GM18526 (cell line): ENCODE measurements around the gene CLRN1.

Source experiments
- POLR2A ChIP-seq: IDR thresholded peaks from 3 replicates; pipeline ENCODE4 v1.6.1; 2011; ENCODE audit not compliant: insufficient read length; ENCODE audit errors: extremely low read depth

The CLRN1 gene

DNA sequence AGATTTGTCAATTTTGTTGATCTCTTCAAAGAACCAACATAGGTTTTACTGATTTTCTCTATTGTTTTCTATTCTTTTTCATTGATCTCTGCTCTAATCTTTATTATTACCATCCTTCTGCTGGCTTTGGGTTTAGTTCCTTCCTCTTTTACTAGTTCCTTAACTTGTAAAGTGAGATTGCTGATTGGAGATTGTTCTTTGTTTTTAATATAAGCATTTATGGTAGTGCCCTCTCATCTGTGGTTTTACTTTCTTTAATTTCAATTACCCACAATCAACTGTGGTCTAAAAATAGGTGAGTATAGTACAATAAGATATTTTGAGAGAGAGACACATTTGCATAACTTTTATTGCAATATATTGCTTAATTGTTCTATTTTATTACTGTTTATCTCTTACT lies 13.2 kb upstream of the CLRN1 start:
- no peak for TF ChIP-seq POLR2A

DNA sequence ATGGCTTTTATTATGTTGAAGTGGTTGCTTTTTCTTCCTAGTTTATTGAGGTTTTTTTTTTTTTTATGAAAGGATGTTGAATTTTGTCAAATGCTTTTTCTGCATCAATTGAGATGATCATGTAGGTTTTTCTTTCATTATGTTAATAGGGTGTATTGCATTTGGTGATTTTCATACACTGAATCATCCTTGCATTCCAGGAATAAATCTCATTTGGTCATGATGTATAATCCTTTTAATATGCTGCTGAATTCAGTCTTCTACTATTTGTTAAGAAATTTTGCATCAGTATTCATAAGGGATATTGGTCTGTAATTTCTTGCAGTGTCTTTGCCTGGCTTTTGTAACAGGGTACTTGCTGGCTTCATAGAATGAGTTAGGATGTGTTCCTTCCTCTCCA lies 11.5 kb upstream of the CLRN1 start:
- no peak for TF ChIP-seq POLR2A

DNA sequence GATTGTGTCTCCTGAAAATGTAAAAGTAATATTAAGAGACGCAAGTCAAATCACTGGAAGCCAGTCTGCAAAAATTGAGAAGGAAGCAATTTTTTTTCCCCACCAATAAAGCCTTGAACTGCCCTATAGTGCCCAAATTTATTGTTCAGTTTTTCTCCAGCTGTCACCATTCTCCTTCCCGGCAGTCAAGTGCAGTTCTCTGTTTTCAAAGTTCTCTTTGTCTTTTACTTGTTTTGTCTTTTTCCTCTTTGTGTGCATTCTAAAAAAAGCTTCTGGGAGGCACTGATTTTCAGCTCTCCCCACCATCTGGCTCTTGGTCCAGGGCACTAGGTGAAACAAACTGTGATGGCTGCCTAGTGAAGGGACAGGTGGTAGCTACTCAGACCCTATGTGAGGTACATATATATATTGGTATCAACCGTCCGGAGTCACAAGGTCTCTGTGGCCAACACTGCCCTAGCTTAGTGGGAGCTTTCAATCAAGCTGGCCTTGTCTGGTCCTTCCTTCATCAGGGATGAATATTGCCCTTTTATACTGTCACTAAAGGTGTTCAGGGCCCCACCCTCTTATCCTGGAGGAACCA lies 6.1 kb upstream of the CLRN1 start:
- no peak for TF ChIP-seq POLR2A

DNA sequence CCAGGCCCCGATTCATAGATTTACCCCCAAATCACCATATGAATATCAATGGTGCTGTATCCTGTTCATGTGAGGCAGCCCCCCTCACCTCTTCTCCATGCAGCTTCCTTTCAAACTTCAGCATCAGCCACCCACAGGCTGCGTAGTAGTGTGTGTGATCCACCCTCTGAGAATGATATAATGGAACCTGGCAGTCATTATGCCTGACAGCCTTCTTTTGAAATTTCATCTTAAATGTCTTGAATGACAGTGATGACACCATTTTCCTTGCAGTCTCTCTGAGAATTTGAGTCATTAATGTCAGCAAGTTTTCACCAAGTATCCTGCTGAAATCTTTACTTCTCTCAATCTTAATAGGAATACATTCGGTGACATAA lies 3.5 kb upstream of the CLRN1 start:
- TF ChIP-seq POLR2A, result no peak

DNA sequence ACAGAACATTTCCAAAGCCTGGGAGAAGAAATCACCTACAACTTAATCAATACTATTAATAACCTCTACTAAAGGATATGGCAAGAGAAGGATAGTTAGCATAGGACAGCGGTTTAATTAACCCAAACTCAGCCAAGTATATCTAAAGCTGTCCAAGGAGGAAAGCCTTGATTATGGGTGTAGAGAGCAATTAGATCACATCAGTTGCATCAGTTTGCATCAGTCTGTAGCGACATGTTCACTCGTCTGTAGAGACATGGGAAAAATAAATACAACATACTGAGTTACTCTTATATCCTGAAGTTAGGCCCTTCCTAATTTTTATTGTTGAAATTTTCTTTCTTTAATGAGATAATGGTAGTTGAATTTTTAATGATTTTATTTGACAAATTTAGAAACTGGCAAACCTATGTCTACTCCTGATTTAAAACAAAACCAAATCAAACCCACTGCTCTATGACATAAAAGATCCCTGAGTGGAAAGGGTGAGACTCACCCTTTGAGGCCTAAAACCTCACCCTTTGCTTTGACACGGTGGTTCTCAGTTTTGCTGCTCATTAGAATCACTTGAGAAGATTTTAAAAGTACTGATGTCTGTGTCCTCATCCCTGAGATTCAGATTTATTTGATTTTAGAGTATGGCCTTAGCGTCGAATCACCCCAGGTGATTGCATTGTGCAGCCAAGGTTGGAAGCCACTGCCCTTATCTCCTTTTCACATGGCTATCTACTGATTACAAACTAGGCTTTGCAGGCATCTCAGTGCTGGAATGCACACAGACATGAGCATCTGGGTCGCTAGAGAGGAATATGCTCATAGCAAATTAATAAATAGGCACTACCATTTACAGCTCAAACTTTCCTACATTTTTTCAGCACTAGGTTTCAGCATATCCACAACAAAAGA lies 2.8 kb upstream of the CLRN1 start:
- TF ChIP-seq POLR2A, result no peak

DNA sequence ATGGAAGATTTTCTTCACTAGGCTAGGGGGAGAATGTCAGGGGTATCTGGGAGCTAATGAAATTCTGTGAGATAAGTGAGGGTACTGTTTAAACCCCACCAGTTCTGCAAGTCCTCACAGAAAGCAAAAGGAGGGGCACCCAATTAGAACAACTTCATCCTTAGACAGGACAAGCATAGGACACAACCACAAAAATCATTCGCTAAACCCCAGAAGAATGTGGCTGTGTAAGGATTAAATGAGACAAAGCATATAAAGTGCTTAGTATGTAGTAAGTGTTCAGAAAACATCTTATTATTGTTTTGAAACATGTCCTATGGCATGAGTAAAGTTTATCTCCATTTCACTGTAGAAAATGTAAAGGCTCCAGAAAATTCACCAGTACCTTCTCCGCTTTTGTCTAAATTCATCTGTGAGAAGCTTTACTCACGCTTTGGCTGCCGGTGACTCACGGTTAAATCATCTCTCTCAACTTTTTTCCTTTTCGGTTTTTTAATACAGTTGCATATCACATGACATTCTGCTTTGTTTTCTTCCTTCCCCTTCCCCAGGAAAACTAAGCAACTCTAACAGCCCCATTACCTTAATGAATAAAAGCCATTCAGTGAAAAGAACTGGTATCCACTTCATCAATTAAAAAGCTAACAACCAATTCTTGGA lies 1.7 kb downstream of the CLRN1 start:
- TF ChIP-seq POLR2A, result no peak

DNA sequence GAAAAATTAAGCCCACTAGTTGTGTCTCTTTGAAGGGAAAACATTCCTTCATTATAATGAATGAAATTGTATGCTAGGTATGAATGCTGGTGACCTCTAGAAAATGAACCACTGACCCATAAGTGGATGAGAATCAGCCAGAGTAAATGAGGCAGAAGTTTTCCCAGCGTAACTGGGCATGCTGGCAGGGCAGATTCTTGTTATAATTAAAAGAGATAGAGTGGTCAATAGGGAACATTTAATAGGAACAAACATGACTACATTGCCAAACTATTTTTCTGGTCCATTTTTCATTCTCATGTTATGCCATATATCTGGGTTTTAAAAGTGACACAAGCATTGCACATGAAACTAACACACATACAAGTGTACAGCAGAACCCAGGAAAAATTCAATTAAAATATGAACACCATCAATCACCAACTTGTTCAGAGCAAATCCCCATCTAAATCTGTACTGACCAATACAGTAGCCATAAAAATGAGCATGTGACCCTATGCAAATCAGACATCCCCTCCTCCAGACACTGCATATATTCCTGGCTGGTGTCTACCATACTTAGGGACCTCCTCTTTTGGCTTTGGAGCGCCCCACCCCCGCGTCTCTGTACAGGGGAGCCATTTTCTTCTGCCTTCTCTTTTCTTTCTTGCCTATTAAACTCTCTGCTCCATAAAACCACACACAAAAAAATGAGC lies 4.0 kb downstream of the CLRN1 start:
- TF ChIP-seq POLR2A, result no peak

DNA sequence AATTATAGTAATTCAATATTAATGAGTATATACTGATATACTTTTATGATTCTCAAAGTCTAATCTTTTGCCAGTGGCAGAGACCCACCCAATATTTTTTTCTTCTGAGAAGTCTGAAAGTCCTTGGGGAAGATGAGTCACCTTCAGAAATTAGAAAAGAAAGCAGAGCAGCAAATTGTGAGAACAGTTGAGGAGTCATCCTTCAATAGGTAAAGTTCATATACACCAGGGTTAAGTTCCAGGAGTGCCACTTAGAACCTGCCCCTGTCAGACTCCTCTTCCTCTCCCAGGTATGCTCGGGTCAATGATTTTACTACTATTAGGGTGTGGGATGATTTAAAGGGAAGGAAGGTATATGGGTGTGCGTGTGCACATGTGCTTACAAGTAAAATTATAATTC lies 7.1 kb downstream of the CLRN1 start:
- TF ChIP-seq POLR2A, result no peak

DNA sequence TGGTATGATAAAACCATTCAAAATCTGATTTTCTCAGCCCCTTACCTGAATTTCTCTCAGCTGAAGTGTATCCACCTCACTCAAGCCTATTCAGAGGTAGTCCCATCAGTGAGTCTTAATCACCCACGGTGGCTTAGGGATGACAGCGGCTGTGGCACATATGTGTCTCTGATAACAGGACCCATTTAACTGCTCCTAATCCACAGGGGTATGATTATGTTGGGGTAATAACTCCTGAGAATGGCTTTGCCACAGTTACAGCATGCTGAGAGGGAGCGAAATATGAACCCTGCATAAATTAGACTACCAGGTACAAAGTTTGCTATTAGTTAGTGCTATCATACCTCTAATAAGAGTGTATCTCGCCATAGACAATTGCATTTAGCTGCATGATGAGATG lies 10.6 kb downstream of the CLRN1 start:
- no peak for TF ChIP-seq POLR2A

DNA sequence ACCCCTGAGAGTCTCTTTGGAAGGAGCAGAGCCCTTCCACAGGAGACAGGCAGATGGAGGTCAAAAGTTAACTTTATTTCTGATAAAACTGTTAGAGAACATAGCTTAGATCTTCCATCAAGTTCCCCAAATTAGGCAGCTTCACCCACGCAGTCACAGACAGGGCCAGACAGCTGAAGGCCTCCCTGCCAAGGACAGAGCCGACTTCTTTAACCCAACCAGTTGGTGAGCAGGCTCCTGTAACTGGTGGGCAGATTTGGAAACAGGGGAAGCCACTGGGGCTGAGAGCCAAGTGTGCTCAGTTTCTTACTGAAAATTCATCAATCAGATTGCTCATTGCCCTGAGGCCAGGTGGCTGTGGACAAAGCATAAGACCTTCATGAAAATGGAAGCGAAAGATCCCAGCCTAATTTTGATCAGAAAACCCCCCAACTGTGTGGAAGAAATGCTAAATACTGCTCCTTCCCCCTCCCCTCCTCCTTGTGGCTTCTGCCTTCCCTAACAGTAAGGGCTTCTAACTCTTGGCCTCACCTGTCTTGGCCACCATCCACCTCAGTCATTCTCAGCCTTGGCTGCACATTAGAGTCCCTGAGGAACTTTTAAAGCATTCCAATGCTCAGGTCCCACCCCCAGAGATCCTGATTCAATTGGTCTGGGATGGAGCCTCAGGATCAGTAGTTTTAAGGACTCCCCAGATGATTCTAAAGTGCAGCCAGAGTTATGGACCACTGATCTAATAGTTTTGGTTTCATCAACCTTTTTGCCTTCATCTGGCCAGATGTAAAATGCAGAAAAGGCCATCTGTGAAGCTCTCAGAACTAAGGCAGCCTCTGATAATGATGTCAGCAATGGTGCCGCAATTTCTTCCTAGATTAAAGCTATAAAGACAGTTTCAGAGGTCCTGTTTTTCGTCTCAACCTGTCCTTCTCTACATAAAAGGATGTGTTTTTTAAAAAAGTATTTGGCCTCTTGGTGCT lies 11.5 kb downstream of the CLRN1 start:
- TF ChIP-seq POLR2A, result no peak

DNA sequence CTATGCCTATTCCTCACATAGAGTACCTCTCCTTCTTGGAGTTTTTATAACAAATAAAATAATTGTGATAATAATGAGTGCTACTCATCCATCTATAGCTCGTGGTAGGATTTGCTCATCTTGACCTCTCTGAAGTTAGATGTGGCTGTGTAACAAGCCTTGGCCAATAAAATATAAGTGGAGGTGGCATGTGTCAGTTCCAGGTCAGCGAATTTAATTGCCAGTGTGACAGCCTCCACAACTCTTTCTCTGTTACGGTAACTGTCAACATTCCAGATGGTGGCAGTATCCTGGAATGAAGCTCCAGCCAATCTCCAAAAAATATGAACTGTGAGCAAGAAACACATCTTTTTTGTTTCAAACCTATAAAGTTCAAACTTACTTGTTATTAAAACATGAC lies 13.8 kb downstream of the CLRN1 start:
- no peak for TF ChIP-seq POLR2A

DNA sequence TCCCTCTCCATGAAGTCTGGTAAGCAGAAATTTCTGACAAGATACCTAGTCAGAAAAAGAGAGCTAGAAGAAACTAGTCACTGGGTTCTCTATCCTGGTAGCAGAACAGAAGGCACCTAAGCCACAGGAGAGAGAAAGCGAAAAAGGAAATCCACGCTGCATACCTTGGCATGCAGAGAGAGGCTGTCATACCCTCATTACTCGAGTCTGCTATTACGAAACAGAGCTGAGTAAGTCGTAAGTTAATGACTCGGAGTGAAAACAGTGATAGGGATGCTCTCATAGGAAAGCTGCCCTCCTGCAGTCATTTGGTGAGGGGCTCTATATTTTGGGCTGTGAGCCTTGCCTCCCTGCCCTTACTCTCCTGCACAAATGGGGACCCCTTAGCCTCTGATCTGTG lies 16.2 kb downstream of the CLRN1 start:
- TF ChIP-seq POLR2A, result no peak

DNA sequence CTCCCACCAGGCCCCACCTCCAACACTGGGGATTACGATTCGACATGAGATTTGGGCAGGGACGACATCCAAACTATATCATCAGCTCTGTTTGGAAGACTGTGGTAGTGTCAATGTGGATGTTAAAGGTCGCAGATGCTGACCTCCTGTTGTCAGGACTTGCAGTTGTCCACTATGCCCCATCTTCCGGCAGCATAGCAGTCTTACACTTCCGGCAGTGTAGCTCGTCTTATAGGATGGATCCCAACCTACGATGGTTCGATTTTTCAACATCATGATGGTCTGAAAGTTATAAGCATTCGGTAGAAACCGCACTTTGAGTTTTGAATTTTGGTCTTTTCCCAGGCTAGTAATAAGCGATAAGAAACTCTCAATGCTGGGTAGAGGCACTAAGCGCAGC lies 20.6 kb downstream of the CLRN1 start:
- no peak for TF ChIP-seq POLR2A

DNA sequence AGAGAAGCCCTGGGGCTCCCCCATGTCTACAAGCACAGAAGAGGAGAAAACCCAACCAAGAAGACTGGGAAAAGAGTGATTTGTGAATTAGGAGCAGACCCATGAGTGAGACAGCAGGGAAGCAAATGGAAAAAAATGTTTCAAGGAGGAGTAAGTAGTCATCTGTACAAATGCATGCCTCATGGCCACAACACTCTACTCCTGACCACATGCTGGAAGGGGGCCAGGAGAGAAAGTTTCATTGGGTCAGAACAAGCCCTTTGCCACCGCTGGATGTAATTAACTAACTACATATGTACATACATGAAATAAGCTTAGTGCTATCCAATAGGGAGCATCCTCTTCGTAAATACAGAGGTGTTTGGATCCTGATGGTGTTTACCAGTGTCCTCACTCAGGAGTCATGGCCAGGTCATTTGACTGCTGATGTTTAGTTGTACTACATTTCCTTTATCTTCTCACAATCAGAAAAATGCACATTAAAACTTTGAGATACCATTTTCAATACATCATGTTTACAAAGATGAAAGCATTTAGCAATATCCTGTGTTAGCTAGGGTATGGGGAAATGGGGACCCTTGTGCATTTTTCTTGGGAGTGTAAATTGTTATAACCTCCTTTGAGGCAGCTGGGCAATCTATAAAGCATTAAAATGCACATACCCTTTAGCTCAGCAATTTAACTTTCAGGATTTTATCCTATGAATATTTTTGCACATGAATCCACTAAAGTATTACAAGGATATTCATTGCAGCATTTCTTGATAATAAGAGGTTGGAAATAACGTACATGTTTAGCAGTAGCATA lies 27.1 kb downstream of the CLRN1 start:
- TF ChIP-seq POLR2A, result no peak
